ENCODE measurements around the gene IFI44. TPM values are rescaled to one million over a fixed set of nuclear protein-coding genes. Genes with fewer than 3 reads are reported as not detected.

IFI44 gene
- total and polyA plus RNA-seq, 2 donors (not counting 1 experiment from before 2014, with no cell fraction given) = 6.2 to 6.9 TPM

DNA sequence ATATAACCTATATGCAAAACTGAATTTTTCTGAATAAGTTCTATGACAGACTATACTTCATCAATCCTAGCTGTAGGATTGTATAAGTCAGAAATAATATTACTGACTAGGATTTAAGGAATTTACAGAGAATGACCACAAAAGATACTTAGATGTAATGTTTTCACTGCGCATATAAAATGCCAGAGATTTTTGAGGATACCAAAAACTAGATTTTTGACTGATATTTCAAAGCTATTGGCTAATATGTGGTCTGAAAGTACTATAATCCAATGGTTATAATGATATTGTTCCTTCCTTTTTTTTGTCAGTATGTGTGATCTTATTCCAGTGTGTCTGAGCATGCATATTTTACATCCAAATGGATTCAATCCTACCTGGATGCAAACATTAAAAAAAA is 46.4 kb upstream of the IFI44 start:
- no peak for TF ChIP-seq EZH2 (IDR thresholded peaks at IDR 0.05; ENCODE audit: borderline replicate concordance, insufficient read depth, low read depth, low read length, poor library complexity, severe bottlenecking)
- TF ChIP-seq CTCF (IDR thresholded peaks at IDR 0.05) = no peak
- no peak overlapping the region for H3K4me3 Mint-ChIP-seq
- intact Hi-C loops (cut with micrococcal nuclease) = no loop called here
- no CpG with 5 or more reads among the region's 1 CpG for WGBS (ENCODE audit: insufficient coverage)
- Histone ChIP-seq H3K79me2 (ENCODE audit: control insufficient read depth, insufficient read depth, low read length) (no peaks in the 10 kb centered on the region), H3K9ac (ENCODE audit: low read length) (no peak overlapping the region), H3K4me1 (ENCODE audit: control insufficient read depth in 2 of 2, insufficient read depth in 2 of 2, low read length in 2 of 2) (no peaks in the 10 kb centered on the region), H2AFZ (ENCODE audit: insufficient read depth, low read depth, low read length, poor library complexity, severe bottlenecking) (no peak overlapping the region), H3K4me2 (replicated peaks; ENCODE audit: low read depth, low read length, poor library complexity, severe bottlenecking) (no peak overlapping the region), H3K4me3 (ENCODE audit: control extremely low read depth in 1 of 5, extremely low read depth in 1 of 5, insufficient read depth in 1 of 5, low read depth in 2 of 5, low read length in 4 of 5) (no peak overlapping the region), H4K20me1 (ENCODE audit: control insufficient read depth, insufficient read depth, low read length, poor library complexity, severe bottlenecking) (no peaks in the 10 kb centered on the region), H3K27ac (ENCODE audit: low read length in 2 of 2) (no peak overlapping the region), H3K36me3 (replicated peaks in 1 of 2; ENCODE audit: control extremely low read depth in 1 of 2, control insufficient read depth in 1 of 2, extremely low read depth in 1 of 2, insufficient read depth in 2 of 2, low read length in 1 of 2) (no peaks in the 10 kb centered on the region), H3K27me3 (replicated peaks in 1 of 4; ENCODE audit: control extremely low read depth in 1 of 4, control insufficient read depth in 3 of 4, insufficient read depth in 4 of 4, low read length in 3 of 4) (no peaks in the 10 kb centered on the region), H3K9me3 (ENCODE audit: control extremely low read depth in 1 of 3, control insufficient read depth in 2 of 3, insufficient read depth in 1 of 3, low read length in 2 of 3) (no peaks in the 10 kb centered on the region)
- H3K27ac Mint-ChIP-seq = no peak overlapping the region
- peaks cover 3% of the 10 kb centered on the region for H3K27me3 Mint-ChIP-seq
- no peak for ATAC-seq (ENCODE audit: low read depth)
- ChIA-PET POLR2A (no interaction called here), CTCF (no interaction called here)
- H3K9me3 Mint-ChIP-seq (ENCODE audit: insufficient read depth) = no peaks in the 10 kb centered on the region
- no peaks in the 10 kb centered on the region for H3K4me1 Mint-ChIP-seq
- no peak for DNase-seq

DNA sequence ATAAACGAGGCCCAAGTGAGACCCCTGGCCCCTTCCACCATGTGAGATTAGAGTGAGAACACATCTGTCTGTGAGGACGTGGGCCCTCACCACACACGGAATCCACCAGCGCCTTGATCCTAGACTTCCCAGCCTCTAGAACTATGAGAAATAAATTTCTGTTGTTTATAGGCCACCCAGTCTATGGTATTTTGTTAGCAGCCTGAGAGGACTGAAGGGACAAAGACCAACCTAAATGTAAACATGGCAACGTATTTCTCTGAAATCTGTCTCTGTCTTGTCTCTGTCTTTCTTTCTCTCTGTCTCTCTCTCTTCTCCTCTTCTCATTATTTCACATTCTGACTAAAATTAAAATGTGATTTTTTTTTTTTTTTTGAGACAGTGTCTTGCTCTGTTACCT is 45.0 kb upstream of the IFI44 start:
- ChIA-PET POLR2A (no interaction called here), CTCF (no interaction called here)
- Mint-ChIP-seq H3K4me3 (no peak overlapping the region), H3K9me3 (ENCODE audit: insufficient read depth) (no peaks in the 10 kb centered on the region), H3K4me1 (no peaks in the 10 kb centered on the region), H3K27ac (no peak overlapping the region), H3K27me3 (peaks cover 3% of the 10 kb centered on the region)
- Histone ChIP-seq H3K36me3 (replicated peaks in 1 of 2; ENCODE audit: control extremely low read depth in 1 of 2, control insufficient read depth in 1 of 2, extremely low read depth in 1 of 2, insufficient read depth in 2 of 2, low read length in 1 of 2) (no peaks in the 10 kb centered on the region), H3K4me3 (ENCODE audit: control extremely low read depth in 1 of 5, extremely low read depth in 1 of 5, insufficient read depth in 1 of 5, low read depth in 2 of 5, low read length in 4 of 5) (no peak overlapping the region), H3K9ac (ENCODE audit: low read length) (no peak overlapping the region), H3K9me3 (ENCODE audit: control extremely low read depth in 1 of 3, control insufficient read depth in 2 of 3, insufficient read depth in 1 of 3, low read length in 2 of 3) (no peaks in the 10 kb centered on the region), H3K27me3 (replicated peaks in 1 of 4; ENCODE audit: control extremely low read depth in 1 of 4, control insufficient read depth in 3 of 4, insufficient read depth in 4 of 4, low read length in 3 of 4) (no peaks in the 10 kb centered on the region), H4K20me1 (ENCODE audit: control insufficient read depth, insufficient read depth, low read length, poor library complexity, severe bottlenecking) (no peaks in the 10 kb centered on the region), H2AFZ (ENCODE audit: insufficient read depth, low read depth, low read length, poor library complexity, severe bottlenecking) (no peak overlapping the region), H3K27ac (ENCODE audit: low read length in 2 of 2) (no peak overlapping the region), H3K4me1 (ENCODE audit: control insufficient read depth in 2 of 2, insufficient read depth in 2 of 2, low read length in 2 of 2) (no peaks in the 10 kb centered on the region), H3K4me2 (replicated peaks; ENCODE audit: low read depth, low read length, poor library complexity, severe bottlenecking) (no peak overlapping the region), H3K79me2 (ENCODE audit: control insufficient read depth, insufficient read depth, low read length) (no peaks in the 10 kb centered on the region)
- TF ChIP-seq CTCF (IDR thresholded peaks at IDR 0.05) = no peak
- no peak for TF ChIP-seq EZH2 (IDR thresholded peaks at IDR 0.05; ENCODE audit: borderline replicate concordance, insufficient read depth, low read depth, low read length, poor library complexity, severe bottlenecking)
- no peak for ATAC-seq (ENCODE audit: low read depth)
- WGBS (ENCODE audit: insufficient coverage) = no CpG with 5 or more reads among the region's 5 CpGs
- no peak for DNase-seq
- intact Hi-C loops (cut with micrococcal nuclease) = no loop called here
